Nucleus accumbens (tissue), 56 donors: ENCODE results near the gene CIAPIN1.

Source experiments
- DNase-seq, 56 donors: peaks; one replicate each; lab custom pipeline; 2025; lab: John Stamatoyannopoulos, UW

Gene CIAPIN1

GRCh38 chr16:57386381-57386951, 60.7 kb downstream of the CIAPIN1 start:
- DNase-seq: no peak

- no peak for DNase-seq
Observed at GRCh38 chr16:57385083-57385482, 62.1 kb downstream of the CIAPIN1 start.

- peak in 1 of 56 donors; percentile 16 for DNase-seq
Observed at GRCh38 chr16:57384248-57385070, 62.7 kb downstream of the CIAPIN1 start.

GRCh38 chr16:57383276-57384247, 63.6 kb downstream of the CIAPIN1 start:
- no peak for DNase-seq

- no peak for DNase-seq
Observed at GRCh38 chr16:57382535-57383275, 64.5 kb downstream of the CIAPIN1 start.

GRCh38 chr16:57381791-57382534, 65.2 kb downstream of the CIAPIN1 start:
- no peak for DNase-seq

GRCh38 chr16:57380671-57381462, 66.3 kb downstream of the CIAPIN1 start:
- peak in 3 of 56 donors; percentile 7 to 19 (median 8) for DNase-seq

GRCh38 chr16:57379579-57379978, 67.6 kb downstream of the CIAPIN1 start:
- no peak for DNase-seq
